HG03342 (cell line): ENCODE measurements around the gene HEATR9.
A peak's percentile ranks its signal among the peaks of the same experiment; 100 is the strongest.

Experiments used
- ATAC-seq: cut with Tn5 transposase; IDR thresholded peaks from one replicate; pipeline ENCODE4 v1.9.1; 2021; ENCODE audit warnings: mild to moderate bottlenecking, moderate library complexity; ENCODE audit not compliant: unreplicated experiment

Gene HEATR9

DNA sequence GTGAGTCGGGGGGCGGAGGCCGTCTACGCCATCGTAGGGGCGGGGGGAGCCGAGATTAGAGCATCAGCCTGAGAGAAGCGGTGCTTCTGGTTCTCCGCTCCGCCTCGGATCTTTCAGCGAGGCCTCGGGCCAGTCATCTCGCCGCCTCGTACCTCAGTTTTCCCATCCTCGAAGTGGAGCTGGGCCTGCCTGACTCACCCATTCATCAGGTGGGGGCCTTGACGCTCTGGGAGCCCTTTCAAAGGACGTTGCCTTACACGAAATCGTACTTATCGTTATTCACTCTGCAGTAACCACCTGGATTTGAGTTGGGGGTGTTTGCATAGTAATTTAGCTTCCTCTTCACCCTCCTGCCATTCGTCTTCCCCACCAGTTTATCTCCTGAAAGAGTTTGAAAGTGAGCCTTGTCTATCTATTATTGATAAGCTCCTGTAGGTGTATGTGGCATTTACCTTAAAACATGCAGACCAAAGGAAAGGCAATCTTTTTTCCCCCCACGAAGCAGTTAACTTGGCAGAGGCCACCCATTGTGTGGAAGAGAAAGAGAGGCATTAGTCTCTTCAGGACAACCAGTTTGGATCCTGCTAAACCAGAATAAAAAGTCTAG lies 58.7 kb downstream of the HEATR9 start:
- ATAC-seq: no peak

DNA sequence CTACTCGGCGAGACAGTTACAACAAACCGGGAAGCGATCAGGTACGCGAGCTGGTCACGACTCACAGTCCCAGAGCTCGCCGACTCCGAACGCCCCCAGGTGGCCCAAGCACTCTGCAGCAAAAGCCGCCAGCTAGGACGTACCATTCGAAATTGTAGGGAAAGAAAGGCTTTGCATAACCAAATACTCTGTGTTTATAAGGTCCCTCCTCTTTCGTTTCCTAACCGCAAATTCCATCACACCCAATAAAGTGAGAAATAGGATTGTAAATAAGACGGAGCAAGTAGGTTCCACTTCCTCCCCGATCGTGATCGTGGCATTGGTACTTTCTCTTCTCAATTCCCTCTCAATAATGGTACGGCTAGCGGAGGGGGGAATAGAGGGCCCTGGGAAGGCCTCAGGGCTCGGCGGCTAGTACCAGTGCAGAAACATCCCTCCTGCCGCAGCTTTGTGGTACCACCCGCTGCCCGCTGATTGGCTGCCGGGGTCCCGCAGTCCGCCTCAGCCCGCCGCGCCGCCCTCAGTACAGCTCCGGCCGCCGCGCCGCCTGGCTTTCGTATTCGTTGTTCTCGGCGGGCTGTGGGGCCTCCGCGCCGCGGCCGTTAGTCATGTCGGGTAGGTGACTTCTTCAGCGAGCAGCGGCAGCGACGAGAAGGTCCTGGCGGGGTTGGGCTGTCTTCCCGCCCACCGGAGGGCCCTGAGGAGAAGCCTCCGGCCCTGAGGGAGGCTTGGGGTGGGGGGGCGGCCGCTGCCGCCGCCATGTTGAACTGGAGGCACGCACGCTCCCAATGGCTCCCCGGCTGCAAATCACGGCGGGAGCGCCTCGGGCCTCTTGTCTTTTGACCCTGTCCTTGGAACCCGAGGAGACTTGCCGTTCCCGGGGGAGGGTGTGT lies 59.5 kb downstream of the HEATR9 start, which contains the start of gene TAF15:
TAF15 (plus strand) TSS at position 523 of the 893 bp plus-strand sequence; CDS start at position 609, 86 bp downstream.
- ATAC-seq: peak; percentile 87

DNA sequence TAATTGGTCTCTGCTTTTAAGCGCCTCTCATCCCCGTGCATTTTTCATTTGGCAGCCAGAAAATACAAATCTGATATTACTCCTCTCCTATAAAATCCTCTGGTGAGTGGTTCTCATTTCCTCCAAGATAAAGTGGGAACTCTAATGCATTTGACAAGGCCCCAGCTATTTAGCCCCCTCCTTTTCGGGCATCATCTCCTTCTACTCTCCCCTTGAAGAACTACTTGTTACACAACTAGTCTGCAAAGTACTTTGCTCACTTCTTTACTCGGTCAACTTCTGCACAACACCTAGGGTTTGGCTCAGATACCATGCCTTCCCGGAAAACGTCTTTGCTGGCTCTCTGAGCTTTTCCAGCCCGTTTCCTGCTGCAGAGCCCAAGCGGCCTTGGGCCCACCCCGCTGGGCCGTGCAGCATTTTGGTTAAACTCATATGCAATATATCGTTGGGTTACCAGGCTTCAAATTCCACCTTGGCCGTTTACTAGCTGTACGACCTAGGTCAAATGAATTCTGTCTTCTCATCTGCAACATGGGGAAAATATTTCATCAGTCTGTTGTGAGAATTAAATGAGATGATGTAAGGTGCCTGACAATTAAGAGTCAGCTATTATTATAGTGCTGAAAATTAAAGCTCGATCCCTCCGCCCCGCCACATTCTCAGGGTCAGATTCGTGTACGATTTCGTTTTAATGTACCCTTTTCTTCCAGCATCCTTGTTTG lies 60.3 kb downstream of the HEATR9 start:
- ATAC-seq: no peak

DNA sequence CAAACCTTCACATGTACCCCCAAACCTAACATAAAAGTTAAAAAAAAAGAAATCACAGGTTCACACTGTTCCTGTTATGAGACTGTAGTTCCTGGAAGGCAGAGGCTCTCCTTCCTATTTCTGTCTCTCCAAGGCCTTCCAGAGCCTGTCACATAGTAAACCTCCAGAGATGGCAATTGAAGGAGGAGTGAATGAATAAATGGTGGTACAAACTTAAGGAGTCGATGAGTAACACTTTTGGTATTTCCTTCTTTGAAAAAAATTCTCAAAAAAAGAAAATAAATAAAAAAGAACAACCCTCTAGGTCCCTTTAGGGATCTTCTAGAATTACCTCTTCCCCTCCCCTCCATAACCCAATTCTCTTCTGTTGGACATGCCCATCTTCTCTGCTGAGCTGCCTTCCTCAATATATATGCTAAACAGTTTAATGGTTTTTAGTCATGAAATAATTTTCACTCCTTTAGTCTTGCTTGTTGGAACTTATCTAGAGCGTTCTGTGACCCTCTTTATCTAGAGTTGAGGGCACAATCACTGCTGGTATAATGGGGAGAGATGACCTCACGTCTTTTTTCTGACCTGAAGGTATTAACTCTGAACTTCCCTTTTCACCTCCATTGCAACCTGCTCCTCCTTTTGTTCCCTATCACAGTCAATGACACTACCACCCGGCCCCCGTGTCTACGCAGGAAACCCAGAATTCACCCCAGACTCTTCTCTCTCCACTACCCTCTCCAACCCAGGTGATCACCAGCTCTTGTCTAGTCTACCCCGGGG lies 61.1 kb downstream of the HEATR9 start:
- ATAC-seq: no peak
